AG09309 (cell line): ENCODE results near the gene TIMM8A.
A peak's percentile ranks its signal among the peaks of the same experiment; 100 is the strongest.
"Not testable (repeated sequence)": the region's sequence is repeated elsewhere in the genome, so short reads cannot be mapped to it uniquely, and the experiment has no call there.

Source experiments
- DNase-seq: peaks from one replicate; pipeline ENCODE4 v3.0.0-alpha.2; 2010; ENCODE audit warnings: low read depth
- H3K4me3 ChIP-seq: 2 replicates; pipeline ENCODE4 v1.5.1; 2011; ENCODE audit warnings: mild to moderate bottlenecking, low read depth, low read length, moderate library complexity; ENCODE audit not compliant: control insufficient read depth
- TF ChIP-seq, protein P1 (sequence below): IDR thresholded peaks from 2 replicates; pipeline ENCODE4 v1.5.1; 2011; ENCODE audit warnings: mild to moderate bottlenecking, low read depth, low read length, inconsistent platforms; ENCODE audit not compliant: insufficient read depth, control insufficient read depth; ENCODE audit errors: missing control alignments

The TIMM8A gene

DNA sequence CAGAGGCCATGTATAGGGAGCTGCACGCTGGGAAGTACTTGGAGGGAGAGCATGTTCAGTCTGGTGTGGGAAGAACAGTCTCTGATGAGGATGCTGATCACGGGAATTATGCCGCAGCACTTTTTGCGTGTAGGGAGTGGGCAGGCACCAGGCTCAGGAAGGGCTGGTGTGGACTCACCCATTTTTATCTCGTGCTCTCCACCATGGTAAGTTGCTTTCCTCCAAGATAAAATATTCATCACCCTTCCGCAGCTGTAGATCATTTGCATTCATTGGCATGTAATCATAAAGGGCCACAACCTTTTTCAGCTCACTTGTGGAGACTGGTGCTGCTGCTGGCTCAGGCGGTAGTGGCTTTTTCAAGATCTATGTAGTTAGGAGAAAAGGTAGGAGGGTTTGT lies 11.8 kb upstream of the TIMM8A start:
- no peak for DNase-seq
- no peak overlapping the region for H3K4me3 ChIP-seq
- TF ChIP-seq, protein P1, sequence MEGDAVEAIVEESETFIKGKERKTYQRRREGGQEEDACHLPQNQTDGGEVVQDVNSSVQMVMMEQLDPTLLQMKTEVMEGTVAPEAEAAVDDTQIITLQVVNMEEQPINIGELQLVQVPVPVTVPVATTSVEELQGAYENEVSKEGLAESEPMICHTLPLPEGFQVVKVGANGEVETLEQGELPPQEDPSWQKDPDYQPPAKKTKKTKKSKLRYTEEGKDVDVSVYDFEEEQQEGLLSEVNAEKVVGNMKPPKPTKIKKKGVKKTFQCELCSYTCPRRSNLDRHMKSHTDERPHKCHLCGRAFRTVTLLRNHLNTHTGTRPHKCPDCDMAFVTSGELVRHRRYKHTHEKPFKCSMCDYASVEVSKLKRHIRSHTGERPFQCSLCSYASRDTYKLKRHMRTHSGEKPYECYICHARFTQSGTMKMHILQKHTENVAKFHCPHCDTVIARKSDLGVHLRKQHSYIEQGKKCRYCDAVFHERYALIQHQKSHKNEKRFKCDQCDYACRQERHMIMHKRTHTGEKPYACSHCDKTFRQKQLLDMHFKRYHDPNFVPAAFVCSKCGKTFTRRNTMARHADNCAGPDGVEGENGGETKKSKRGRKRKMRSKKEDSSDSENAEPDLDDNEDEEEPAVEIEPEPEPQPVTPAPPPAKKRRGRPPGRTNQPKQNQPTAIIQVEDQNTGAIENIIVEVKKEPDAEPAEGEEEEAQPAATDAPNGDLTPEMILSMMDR: no peak

- TF ChIP-seq, protein P1: no peak
- DNase-seq: no peak
- H3K4me3 ChIP-seq: no peak overlapping the region
These were observed 11.4 kb upstream of the TIMM8A start for GRCh38 chrX:101359966-101360365.

- TF ChIP-seq, protein P1: peak; percentile 29
- DNase-seq: no peak
- H3K4me3 ChIP-seq: no peak overlapping the region
These were observed 8.7 kb upstream of the TIMM8A start for GRCh38 chrX:101357166-101357795.

- TF ChIP-seq, protein P1: no peak
- DNase-seq: no peak
These were observed 636 bp upstream of the TIMM8A start for GRCh38 chrX:101349193-101349562.

DNA sequence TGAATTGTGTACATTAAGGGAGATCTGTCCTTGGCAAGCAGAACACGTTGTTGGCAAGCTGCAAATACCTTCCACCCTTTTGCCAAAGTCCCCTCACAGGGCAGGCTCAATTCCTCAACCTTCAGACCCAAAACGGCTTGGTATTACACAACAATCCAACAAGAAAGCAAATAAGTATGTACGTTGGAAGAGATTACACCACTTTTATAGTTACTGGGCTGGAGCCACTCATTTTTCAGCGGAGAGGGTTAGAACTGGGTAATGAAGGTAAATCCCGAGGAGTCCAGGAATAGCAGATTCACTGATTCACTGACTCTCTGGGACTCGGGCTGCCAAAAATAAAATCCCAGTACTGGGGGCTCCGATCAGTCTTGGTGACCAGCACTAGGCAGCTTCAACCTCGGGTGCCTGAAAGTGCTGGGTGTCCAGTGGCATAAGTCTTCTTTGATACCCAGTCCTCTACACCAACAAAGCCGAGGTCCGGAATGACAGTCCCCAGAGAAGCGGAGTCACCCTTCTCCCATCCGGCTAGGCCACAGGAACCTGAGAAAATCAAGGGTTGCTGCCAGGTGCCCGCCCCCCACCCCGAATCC lies 587 bp downstream of the TIMM8A start:
- H3K4me3 ChIP-seq: peak overlapping the region; percentile 89
- DNase-seq: no peak
- TF ChIP-seq, protein P1: no peak

More at GRCh38 chrX:101349193-101349562, 636 bp upstream of the TIMM8A start:
- peak overlapping the region; percentile 89 for H3K4me3 ChIP-seq

GRCh38 chrX:101337776-101338271 lies 10.7 kb downstream of the TIMM8A start:
- DNase-seq: no peak
- TF ChIP-seq, protein P1: no peak
- H3K4me3 ChIP-seq: no peak overlapping the region

DNA sequence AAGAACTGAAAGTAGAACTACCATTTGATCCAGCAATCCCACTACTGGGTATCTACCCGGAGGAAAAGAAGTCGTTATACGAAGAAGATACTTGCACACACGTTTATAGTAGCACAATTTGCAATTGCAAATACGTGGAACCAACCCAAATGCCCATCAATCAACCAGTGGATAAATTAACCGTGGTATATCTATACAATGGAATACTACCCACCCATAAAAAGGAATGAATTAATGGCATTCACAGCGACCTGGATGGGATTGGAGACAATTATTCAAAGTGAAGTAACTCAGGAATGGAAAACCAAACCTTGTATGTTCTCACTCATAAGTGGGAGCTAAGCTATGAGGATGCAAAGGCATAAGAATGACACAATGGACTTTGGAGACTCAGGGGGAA lies 14.2 kb downstream of the TIMM8A start:
- not testable (repeated sequence) for DNase-seq, H3K4me3 ChIP-seq

DNA sequence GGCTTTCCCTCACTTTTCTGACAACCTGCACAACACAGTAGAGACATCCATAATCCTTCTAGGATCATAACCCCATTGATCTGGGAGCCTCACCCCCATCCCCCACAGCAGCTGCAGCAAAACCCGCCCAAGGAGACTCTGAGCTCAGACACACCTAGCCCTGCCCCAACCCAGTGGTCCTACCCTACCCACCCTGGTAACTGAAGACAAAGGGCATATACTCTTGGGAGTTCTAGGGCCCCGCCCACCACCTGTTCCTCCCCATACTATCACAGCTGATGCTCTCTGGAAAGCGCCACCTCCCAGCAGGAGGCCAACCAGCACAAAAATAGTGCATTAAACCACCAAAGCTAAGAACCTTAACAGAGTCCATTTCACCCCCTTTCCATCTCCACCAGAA lies 21.9 kb downstream of the TIMM8A start:
- not testable (repeated sequence) for DNase-seq, H3K4me3 ChIP-seq
